SK-N-SH treated with all-trans-retinoic acid at 6 μM for 48 hours (cell line): ENCODE data around the gene CHN1.

Experiments
- ARNTL ChIP-seq: fragments of 450-650 bp; formaldehyde crosslinking; IDR thresholded peaks from 2 replicates; pipeline ENCODE4 v1.5.0; 2020; ENCODE audit warnings: low read depth, mild to moderate bottlenecking, moderate library complexity, borderline replicate concordance
- PATZ1 ChIP-seq: fragments of 250-450 bp; sonication (Bioruptor Pico); IDR thresholded peaks from 2 replicates; pipeline ENCODE4 v1.8.0; 2020; ENCODE audit warnings: mild to moderate bottlenecking, moderate library complexity, borderline replicate concordance
- TOX ChIP-seq: fragments of 250-450 bp; sonication (Bioruptor Pico); IDR thresholded peaks from 2 replicates; pipeline ENCODE4 v1.8.0; 2021; ENCODE audit warnings: mild to moderate bottlenecking, moderate library complexity, borderline replicate concordance
- ZFP30 ChIP-seq: fragments of 450-650 bp; formaldehyde crosslinking; IDR thresholded peaks from 2 replicates; pipeline ENCODE4 v1.5.0; 2022; ENCODE audit warnings: mild to moderate bottlenecking, moderate library complexity
- ZNF565 ChIP-seq: fragments of 450-650 bp; formaldehyde crosslinking; conservative IDR thresholded peaks from 2 replicates; pipeline ENCODE4 v1.5.0; 2020; ENCODE audit warnings: low read depth, mild to moderate bottlenecking, moderate library complexity

- TF ChIP-seq ARNTL (CRISPR knock-in tag), result no peak
- TF ChIP-seq PATZ1 (CRISPR knock-in tag), result no peak
- TF ChIP-seq TOX (CRISPR knock-in tag), result no peak
- no peak for TF ChIP-seq ZNF565 (CRISPR knock-in tag)
- TF ChIP-seq ZFP30, result no peak
These were observed 142.0 kb downstream of the CHN1 start for GRCh38 chr2:174863183-174863582.
